ENCODE data around the gene ERC2.

GRCh38 chr3:55554634-55555425, 913.4 kb downstream of the ERC2 start:
- TF ChIP-seq RAD21 (IDR thresholded peaks at IDR 0.05; ENCODE audit: low read depth), result no peak
- no peak for TF ChIP-seq CEBPB (IDR thresholded peaks at IDR 0.05)
- TF ChIP-seq REST (IDR thresholded peaks at IDR 0.05; ENCODE audit: low read depth), result no peak
- no peak for TF ChIP-seq NFIC (IDR thresholded peaks at IDR 0.05)
- TF ChIP-seq YY1 (IDR thresholded peaks at IDR 0.05; ENCODE audit: low read depth), result no peak
- TF ChIP-seq FOXM1 (IDR thresholded peaks at IDR 0.05; ENCODE audit: borderline replicate concordance, low read depth), result no peak
- no peak for TF ChIP-seq EGR1 (IDR thresholded peaks at IDR 0.05)
- no peak for TF ChIP-seq TEAD4 (IDR thresholded peaks at IDR 0.05)
- no peak for TF ChIP-seq MAX (IDR thresholded peaks at IDR 0.05)
- TF ChIP-seq TAF1 (IDR thresholded peaks at IDR 0.05; ENCODE audit: low read depth), result no peak
- no peak for TF ChIP-seq EP300 (IDR thresholded peaks at IDR 0.05; ENCODE audit: borderline replicate concordance)
- no peak for TF ChIP-seq CREB1 (IDR thresholded peaks at IDR 0.05; ENCODE audit: low read depth)
- TF ChIP-seq, protein P1, sequence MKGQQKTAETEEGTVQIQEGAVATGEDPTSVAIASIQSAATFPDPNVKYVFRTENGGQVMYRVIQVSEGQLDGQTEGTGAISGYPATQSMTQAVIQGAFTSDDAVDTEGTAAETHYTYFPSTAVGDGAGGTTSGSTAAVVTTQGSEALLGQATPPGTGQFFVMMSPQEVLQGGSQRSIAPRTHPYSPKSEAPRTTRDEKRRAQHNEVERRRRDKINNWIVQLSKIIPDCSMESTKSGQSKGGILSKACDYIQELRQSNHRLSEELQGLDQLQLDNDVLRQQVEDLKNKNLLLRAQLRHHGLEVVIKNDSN (IDR thresholded peaks at IDR 0.05), result no peak
- TF ChIP-seq TCF12 (IDR thresholded peaks at IDR 0.05; ENCODE audit: low read depth), result no peak

Measured in Ishikawa (cell line).